ENCODE data around the gene BEST3.

GRCh38 chr12:69688021-69688420, 11.1 kb downstream of the BEST3 start:
- TF ChIP-seq, protein P1, sequence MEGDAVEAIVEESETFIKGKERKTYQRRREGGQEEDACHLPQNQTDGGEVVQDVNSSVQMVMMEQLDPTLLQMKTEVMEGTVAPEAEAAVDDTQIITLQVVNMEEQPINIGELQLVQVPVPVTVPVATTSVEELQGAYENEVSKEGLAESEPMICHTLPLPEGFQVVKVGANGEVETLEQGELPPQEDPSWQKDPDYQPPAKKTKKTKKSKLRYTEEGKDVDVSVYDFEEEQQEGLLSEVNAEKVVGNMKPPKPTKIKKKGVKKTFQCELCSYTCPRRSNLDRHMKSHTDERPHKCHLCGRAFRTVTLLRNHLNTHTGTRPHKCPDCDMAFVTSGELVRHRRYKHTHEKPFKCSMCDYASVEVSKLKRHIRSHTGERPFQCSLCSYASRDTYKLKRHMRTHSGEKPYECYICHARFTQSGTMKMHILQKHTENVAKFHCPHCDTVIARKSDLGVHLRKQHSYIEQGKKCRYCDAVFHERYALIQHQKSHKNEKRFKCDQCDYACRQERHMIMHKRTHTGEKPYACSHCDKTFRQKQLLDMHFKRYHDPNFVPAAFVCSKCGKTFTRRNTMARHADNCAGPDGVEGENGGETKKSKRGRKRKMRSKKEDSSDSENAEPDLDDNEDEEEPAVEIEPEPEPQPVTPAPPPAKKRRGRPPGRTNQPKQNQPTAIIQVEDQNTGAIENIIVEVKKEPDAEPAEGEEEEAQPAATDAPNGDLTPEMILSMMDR (IDR thresholded peaks at IDR 0.05), result no peak
- TF ChIP-seq POLR2AphosphoS5 (IDR thresholded peaks at IDR 0.05) (no peak), EP300 (IDR thresholded peaks at IDR 0.05) (no peak), POLR2A (IDR thresholded peaks at IDR 0.05) (no peak)
